Fibroblast of pulmonary artery (primary cell): ENCODE measurements around the gene GATAD1.

Experiments
- DNase-seq: peaks from one replicate; pipeline ENCODE4 v3.0.0-alpha.2; 2010; ENCODE audit warnings: low read depth
- H3K4me3 ChIP-seq: replicated peaks from 2 replicates; pipeline ENCODE4 v1.5.1; 2011; ENCODE audit warnings: low read depth, mild to moderate bottlenecking, control low read depth, low read length, moderate library complexity
- CTCF ChIP-seq: IDR thresholded peaks from 2 replicates; pipeline ENCODE4 v1.5.1; 2011; ENCODE audit warnings: mild to moderate bottlenecking, control low read depth, low read length, inconsistent platforms; ENCODE audit errors: missing control alignments

The GATAD1 gene

GRCh38 chr7:92489634-92490033, 42.4 kb downstream of the GATAD1 start:
- no peak overlapping the region for H3K4me3 ChIP-seq
- no peak for TF ChIP-seq CTCF
- peak; percentile 47 for DNase-seq

DNA sequence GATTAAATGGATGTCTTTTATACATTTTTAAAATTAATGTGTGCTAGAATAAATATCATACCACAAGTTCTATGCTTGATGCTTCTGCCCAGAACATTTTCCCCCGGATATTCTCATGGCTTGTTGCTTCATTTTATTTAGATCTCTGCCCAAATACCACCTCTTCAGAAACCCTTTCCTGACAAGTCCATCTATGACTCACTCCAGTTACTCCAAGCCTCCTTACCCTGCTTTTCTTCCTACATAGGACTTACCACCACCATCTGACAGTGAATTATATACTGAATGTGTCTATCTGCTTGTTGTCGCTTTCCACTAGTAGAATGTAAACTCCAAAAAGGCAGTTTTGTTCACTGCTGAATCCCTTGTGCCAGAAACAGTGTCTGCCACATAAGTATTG, 49.6 kb downstream of the GATAD1 start:
- H3K4me3 ChIP-seq = no peak overlapping the region
- peak; percentile 36 for DNase-seq

GRCh38 chr7:92498557-92498956, 51.3 kb downstream of the GATAD1 start:
- no peak for TF ChIP-seq CTCF
- no peak overlapping the region for H3K4me3 ChIP-seq
- no peak for DNase-seq

More for the DNA sequence above, 49.6 kb downstream of the GATAD1 start:
- no peak for TF ChIP-seq CTCF

DNA sequence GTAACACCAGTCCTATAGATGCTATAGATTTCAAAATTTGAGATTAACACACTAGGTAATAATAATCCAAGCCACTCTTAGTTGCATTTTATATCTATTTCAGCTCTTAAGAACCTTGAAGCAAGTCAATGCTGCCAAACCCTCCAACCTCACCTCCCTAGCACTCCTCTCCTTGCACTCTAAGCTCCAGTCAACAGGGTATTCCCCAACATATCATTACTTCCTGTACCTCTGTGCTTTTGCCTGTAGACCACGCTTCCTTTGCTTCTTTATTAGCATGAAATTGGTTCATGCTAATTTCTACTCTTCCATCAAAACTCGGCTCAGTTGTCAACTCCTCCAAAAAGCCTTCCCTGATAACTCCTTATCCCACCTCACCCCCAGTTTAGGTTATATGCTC, 56.5 kb downstream of the GATAD1 start:
- no peak for DNase-seq
- TF ChIP-seq CTCF = no peak

GRCh38 chr7:92504563-92504962, 57.3 kb downstream of the GATAD1 start:
- no peak for DNase-seq
- no peak overlapping the region for H3K4me3 ChIP-seq
- TF ChIP-seq CTCF = no peak

More for the DNA sequence above, 56.5 kb downstream of the GATAD1 start:
- no peak overlapping the region for H3K4me3 ChIP-seq

GRCh38 chr7:92506363-92506762, 59.1 kb downstream of the GATAD1 start:
- no peak for TF ChIP-seq CTCF
- no peak for DNase-seq
- no peak overlapping the region for H3K4me3 ChIP-seq

- DNase-seq = no peak
- no peak overlapping the region for H3K4me3 ChIP-seq
- TF ChIP-seq CTCF = no peak
Observed at GRCh38 chr7:92508946-92509345, 61.7 kb downstream of the GATAD1 start.
